ENCODE results near the gene ZNF366.

The ZNF366 gene

DNA sequence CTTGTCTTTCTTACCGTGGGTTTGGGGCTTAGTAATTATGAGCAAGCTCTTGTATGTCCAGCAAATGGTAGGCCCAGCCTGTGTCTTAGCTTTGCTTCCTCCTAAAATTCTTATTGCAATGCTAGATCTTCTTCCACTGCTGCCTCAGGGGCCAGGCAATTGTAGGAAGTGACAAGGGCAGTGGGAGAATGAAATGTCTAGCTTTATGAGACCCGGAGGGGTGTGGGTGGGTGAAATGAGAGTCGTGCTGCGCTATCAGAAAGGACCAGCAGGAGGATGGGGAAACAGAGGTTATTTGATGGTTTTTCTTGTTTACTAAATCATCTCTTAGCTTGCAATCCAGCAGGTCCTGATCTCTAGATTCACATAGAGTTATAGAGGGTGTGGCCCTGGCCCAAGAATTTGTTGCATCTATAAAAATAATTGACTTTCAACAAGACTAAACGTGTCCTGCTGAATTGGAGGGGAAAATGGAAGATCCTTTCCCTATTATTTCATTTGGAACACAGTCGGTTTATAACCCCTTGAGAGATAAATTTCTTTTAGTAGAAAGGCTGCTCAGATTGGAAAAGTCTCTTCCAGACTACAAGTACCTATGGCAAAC is 43.7 kb downstream of the ZNF366 start:
- ATAC-seq = no peak

DNA sequence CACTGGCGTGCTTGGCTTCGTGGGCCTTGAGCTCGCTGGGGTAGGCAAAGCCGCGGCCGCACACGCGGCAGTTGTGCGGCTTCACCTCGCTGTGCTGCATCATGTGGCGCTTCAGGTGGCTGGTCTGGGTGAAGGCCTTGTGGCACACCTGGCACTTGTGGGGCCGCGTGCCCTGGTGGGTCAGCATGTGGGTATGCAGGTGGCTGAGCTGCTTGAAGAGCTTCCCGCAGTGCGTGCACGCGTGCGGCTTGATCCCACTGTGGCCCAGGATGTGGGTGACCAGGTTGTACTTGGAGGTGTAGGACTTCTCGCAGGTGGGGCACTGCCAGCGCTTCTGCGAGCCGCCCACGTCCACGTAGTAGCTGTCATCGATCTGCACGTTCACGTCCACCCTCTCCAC is 46.8 kb downstream of the ZNF366 start:
- ATAC-seq = no peak

- ATAC-seq = no peak
These were observed 47.3 kb downstream of the ZNF366 start for GRCh38 chr5:72459913-72460312.

GRCh38 chr5:72459089-72459661 is 48.0 kb downstream of the ZNF366 start:
- no peak for ATAC-seq

DNA sequence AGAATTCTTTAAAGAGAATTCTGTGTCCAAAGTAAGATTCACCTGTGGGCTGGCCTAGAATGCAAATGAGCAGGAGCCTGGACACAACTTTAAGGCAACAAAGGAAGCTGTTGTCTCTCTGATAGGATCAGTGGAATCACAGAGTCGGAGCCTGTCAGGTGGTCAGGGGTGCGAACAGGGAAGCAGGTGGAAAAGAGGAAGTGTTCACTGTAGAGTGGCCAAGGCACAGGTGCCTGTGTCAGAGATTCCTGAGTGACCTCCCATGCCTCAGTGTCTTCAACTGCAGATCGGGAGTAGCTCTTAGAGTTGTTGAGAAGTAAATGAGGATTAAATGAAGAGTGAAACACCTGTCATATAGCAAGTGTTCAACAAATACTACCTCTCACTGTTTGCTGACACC is 48.8 kb downstream of the ZNF366 start:
- ATAC-seq = no peak

DNA sequence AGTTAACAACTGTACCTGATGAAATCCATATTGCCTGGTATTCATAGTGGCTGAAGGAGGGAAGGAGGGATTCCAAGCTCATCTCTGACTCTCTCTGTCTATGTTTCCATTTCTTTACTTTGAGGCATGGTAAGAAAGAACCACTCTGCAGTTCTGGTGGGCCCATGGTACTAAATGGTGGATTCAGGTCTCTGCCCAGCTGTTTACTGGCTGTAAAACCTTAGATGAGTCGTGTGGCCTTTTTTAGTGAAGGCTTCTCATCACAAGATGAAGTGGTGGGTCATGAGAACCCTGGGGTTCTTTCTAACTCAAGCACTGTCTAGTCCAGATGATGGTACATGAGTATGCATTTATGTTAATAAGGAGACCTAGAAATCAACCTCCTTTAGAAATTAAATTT is 49.7 kb downstream of the ZNF366 start:
- no peak for ATAC-seq

GRCh38 chr5:72456391-72457074 is 50.7 kb downstream of the ZNF366 start:
- no peak for ATAC-seq

GRCh38 chr5:72455476-72455875 is 51.7 kb downstream of the ZNF366 start:
- ATAC-seq = no peak

GRCh38 chr5:72454996-72455395 is 52.2 kb downstream of the ZNF366 start:
- no peak for ATAC-seq

GRCh38 chr5:72453246-72453775 is 53.9 kb downstream of the ZNF366 start:
- no peak for ATAC-seq

DNA sequence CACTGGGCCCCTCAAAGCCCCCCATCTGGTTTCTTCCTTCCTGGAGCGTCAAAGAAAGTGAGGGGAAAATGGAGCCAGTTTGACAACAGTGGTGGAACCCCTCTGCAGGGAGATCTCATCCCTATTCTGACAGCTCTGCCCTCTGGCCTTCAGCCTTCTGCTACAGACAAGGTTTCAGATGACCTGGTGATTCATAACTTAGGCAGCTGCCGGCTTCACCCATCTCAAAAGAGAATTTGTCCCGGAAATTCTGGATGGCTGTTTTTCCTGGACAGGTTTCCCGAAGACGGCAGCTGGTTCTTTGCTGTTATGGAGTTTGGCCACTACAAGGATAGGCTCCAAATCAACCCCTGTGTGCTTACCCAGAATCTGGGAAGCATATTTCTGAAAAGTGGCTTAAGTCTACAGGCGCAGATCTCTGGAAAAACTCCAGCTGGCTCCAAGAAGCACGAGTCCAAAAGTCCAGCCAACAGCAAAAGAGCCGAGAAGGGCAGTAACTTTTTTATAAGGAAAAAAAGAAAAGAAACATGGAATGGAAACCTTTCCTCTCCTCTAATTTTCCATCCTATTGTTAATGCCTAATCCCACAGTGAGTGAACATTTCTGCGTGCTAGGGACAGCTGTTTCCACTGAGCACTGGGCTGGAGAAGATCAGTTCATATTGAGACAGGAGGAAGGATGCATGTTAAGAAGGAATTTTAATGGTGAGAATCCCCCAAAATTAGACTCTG is 54.5 kb downstream of the ZNF366 start:
- ATAC-seq = no peak

- ATAC-seq = no peak
These were observed 55.3 kb downstream of the ZNF366 start for GRCh38 chr5:72451741-72452505.

DNA sequence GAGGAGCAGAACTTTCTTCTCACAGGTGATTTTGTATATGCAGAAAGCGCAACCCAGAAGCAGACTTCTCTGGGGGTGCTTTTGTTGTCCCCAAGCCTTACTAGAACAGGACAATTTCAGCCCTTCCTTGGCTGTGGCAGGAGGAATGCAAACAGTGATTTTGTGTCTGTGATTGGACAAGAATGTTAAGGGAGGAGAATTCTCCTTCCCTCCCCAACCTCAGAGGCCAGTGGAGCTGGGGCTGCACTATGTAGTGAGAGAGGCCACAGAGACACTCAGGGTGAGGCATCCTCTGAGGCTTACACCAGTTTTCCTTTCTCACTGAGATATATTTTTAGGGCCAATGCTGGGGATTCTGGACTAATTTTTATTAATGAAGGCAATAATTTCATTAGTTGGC is 58.8 kb downstream of the ZNF366 start:
- ATAC-seq = no peak

DNA sequence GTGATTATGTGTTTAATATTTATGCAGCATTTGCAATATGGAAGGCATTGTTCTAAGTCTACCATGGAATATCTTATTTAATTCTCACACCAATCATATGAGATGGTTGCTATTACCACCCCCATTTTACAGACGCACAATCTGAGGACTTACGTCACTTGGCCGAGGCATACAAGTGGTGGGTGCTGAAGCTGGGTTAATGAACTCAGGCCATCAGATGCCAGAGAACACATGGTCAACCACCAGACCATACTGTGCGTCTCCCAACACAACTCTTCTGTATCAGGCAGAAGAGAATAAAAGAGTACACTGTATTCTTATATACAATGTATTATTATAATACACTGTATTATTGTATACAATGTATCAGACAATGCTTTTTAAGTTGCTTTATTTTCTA is 59.5 kb downstream of the ZNF366 start:
- ATAC-seq = no peak

DNA sequence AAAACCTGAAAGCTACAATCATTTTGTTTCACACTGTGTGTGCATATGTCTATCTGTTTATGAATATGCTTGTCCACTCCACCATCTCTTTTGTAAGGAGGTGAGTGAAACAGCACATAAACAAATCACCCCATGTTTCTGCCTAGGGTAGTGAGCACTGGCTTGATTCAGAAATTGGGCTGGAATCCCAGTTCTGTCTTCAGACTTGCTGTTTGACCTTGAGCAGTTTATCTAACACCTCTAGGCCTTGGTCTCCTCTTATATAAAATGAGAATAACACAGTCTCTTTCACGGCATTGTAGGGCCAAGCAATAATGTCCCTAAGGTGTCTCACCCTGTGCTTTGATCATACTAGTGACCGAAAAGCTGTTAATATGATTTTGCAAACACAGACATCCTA is 61.2 kb downstream of the ZNF366 start:
- ATAC-seq = no peak

GRCh38 chr5:72443883-72444282 is 63.3 kb downstream of the ZNF366 start:
- no peak for ATAC-seq

DNA sequence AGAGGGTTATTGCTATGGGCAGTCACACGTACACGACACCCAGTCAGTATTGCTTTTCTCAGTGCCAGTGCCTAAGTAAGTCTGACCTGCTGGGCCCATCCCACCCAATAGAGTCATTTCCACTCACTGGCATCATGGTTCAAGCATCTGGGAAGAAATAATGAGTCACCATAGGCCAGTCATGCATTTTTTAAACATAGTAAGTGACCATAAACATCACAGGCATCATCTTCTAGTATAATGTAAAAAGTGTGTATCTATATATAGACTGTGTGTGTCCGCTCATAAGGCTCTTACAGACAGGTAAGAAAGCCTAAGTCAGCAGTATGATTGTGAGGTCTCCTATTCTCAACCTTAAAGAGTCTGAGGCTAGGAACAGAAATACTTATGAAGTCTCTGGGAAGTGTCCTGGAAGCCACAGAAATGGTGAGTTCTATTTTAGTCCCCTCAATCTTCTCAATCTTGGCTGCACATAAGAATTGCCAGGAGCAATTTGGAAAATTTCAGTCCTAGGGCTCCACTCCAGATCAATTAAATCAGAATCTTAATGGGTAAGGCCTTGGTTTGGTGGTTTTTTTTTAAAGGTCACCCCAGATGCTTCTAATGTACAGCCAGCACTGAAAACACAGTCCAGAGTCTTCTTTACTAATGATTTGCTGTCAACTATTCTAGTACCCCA is 65.2 kb downstream of the ZNF366 start:
- no peak for ATAC-seq

DNA sequence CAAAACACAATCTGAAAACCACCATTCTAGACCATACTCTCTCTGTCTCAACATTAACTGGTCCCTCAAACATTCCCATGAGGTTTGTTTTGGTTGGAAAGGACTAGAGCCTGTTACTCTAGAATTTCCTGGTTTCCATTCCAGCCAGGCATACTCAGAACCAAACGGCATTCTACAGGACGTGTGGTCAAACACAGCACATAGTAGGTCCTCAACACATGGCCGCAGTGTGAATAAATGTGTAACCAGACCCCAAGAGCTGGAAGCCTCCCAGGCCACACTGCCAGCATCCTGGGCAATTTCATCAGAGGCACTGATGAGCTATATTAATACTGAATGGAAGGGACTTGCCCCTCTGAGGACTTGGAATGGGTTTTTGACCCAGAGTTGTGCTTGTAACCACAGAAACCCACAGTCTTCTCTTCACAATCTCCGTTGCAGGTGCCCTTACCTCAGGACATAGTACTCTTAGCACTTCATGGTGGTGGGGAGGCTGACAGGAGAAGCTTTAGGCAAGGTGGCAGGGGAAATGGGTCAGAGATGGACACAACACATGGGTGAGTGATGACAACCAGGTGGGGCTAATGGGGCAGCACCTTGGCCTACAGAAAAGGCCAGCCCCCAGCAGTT is 66.0 kb downstream of the ZNF366 start:
- ATAC-seq = no peak

DNA sequence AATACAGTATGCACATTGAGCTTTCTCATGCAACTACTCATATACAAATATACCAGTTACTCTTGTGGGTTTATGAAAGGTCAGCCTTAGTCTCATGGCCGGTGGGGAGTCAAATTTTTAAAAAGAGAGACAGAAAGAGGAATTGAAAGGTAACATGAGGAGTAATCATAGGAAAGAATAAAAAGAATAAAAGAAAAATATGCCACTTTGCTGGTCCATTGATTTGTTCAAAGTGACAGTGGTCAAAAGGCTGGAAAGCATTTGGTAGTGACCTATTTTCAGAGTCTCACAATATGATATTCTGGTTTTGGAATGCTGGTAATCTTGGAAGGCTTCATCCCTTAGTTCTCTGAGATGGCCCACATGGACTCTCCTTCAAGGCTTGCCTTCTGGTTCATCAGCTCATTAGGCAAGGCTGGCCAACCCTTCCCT is 67.0 kb downstream of the ZNF366 start:
- ATAC-seq = no peak

GRCh38 chr5:72439192-72439591 is 68.0 kb downstream of the ZNF366 start:
- ATAC-seq = no peak

GRCh38 chr5:72438141-72438540 is 69.1 kb downstream of the ZNF366 start:
- ATAC-seq = no peak
